Loucy (cell line): Measurements from ENCODE around the gene MLXIPL.

Source experiments
- CTCF ChIP-seq: fragments of 200-600 bp; sonication (generic); conservative IDR thresholded peaks from 2 replicates; pipeline ENCODE4 v1.5.1; 2014; ENCODE audit warnings: mild to moderate bottlenecking, antibody characterized with exemption, low read length
- EZH2phosphoT487 ChIP-seq: fragments of 200-600 bp; IDR thresholded peaks from 2 replicates; pipeline ENCODE4 v1.6.1; 2018; ENCODE audit warnings: antibody characterized with exemption, mild to moderate bottlenecking, moderate library complexity, borderline replicate concordance

GRCh38 chr7:73667344-73668102, 43.2 kb upstream of the MLXIPL start, which contains the start of gene VPS37D:
- TF ChIP-seq CTCF (peak; percentile 60), EZH2phosphoT487 (no peak)
